K562 (cell line): Measurements from ENCODE around the gene CST3. TPM values are rescaled to one million over a fixed set of nuclear protein-coding genes. Genes with fewer than 3 reads are reported as not detected.
"Not testable (repeated sequence)": the region's sequence is repeated elsewhere in the genome, so short reads cannot be mapped to it uniquely, and the experiment has no call there.

Experiments used
- ATAC-seq: fragments of 200-7000 bp; cut with Tn5 transposase; 3 replicates; pipeline ENCODE4 v1.9.1; 2020; ENCODE audit warnings: moderate library complexity
- BruUV-seq: library from RNA; stranded (reverse); fragments of 400-500 nt; replicated peaks from 2 replicates; lab custom pipeline; 2021; lab: Mats Ljungman, UMichigan
- CTCF ChIA-PET: fragments of 300-600 bp; formaldehyde crosslinking; extraction: SDS; loops from one replicate; lab custom pipeline; 2021; ENCODE audit warnings: low intra/inter-chr PET ratio; lab: Yijun Ruan, JAX
- POLR2A ChIA-PET: fragments of 300-600, 350-650 bp; sonication (Branson Sonifier 250); formaldehyde crosslinking; extraction: SDS; loops from one replicate; lab custom pipeline; 2021; ENCODE audit warnings: antibody characterized with exemption, inconsistent platforms; lab: Yijun Ruan, JAX
- DNase-seq, 4 experiments: peaks; one replicate each; pipeline versions ENCODE4 v3.0.0 to v3.0.0-alpha.2; 2011 to 2018; ENCODE audit warnings: low spot score in 3 of 4, mixed read lengths in 3 of 4; ENCODE audit errors: extremely low read depth in 1 of 4
- FAIRE-seq: peaks from 2 replicates; lab custom pipeline; 2011; peaks lifted over from hg19 to GRCh38; lab: Jason Lieb, UNC
- H2AFZ ChIP-seq: 2 replicates; pipeline ENCODE4 v1.6.0; 2011; ENCODE audit warnings: low read depth, low read length, control low read depth, inconsistent platforms
- H3K27ac ChIP-seq: fragments of 200-600 bp; 3 replicates; pipeline ENCODE4 v1.8.0; 2011; ENCODE audit warnings: low read depth, mild to moderate bottlenecking, control low read depth, inconsistent platforms, low read length, moderate library complexity, mixed read lengths; ENCODE audit errors: extremely low read depth
- H3K27me3 ChIP-seq, 2 experiments: fragments of 300-600 bp in 1 of 2; 2 replicates in 1 of 2; 3 replicates in 1 of 2; pipeline versions ENCODE4 v1.6.0 to v1.8.0; 2011; ENCODE audit warnings: inconsistent platforms in 2 of 2, low read length in 2 of 2, mild to moderate bottlenecking in 1 of 2, mixed read lengths in 1 of 2, moderate library complexity in 1 of 2; ENCODE audit not compliant: control insufficient read depth in 2 of 2, insufficient read depth in 2 of 2
- H3K36me3 ChIP-seq: fragments of 300-600 bp; 3 replicates; pipeline ENCODE4 v1.8.0; 2011; ENCODE audit warnings: mild to moderate bottlenecking, low read length, inconsistent platforms; ENCODE audit not compliant: control insufficient read depth, insufficient read depth
- H3K4me1 ChIP-seq, 2 experiments: fragments of 200-600 bp in 1 of 2; replicated peaks in 1 of 2; 2 replicates in 1 of 2; 3 replicates in 1 of 2; pipeline versions ENCODE4 v1.5.1 to v1.8.0; 2011; ENCODE audit warnings: inconsistent platforms in 2 of 2, low read length in 2 of 2, mild to moderate bottlenecking in 1 of 2, mixed read lengths in 1 of 2, moderate library complexity in 1 of 2; ENCODE audit not compliant: control insufficient read depth in 2 of 2, insufficient read depth in 2 of 2
- H3K4me2 ChIP-seq: 2 replicates; pipeline ENCODE4 v1.6.1; 2011; ENCODE audit warnings: low read length, control low read depth, inconsistent platforms, mixed read lengths; ENCODE audit not compliant: insufficient read depth
- H3K4me3 ChIP-seq: fragments of 200-600 bp; sonication (generic), shearing (Covaris generic); 2 replicates; pipeline ENCODE4 v1.5.1; 2016; ENCODE audit warnings: control low read depth, inconsistent platforms
- H3K79me2 ChIP-seq: fragments of 200-600 bp; 3 replicates; pipeline ENCODE4 v1.8.0; 2011; ENCODE audit warnings: low read length, inconsistent platforms; ENCODE audit not compliant: control insufficient read depth, insufficient read depth
- H3K9ac ChIP-seq, 2 experiments: 2 replicates each; pipeline versions ENCODE4 v1.6.0 to v1.6.1; 2011; ENCODE audit warnings: low read depth in 2 of 2, low read length in 2 of 2, control low read depth in 1 of 2, inconsistent platforms in 1 of 2, mild to moderate bottlenecking in 1 of 2, mixed read lengths in 1 of 2; ENCODE audit not compliant: insufficient read depth in 1 of 2
- H3K9me1 ChIP-seq: one replicate; pipeline ENCODE4 v1.6.0; 2011; ENCODE audit warnings: inconsistent platforms, mild to moderate bottlenecking, low read length, moderate library complexity; ENCODE audit not compliant: control insufficient read depth, insufficient read depth
- H3K9me3 ChIP-seq: replicated peaks from 2 replicates; pipeline ENCODE4 v1.5.1; 2011; ENCODE audit warnings: low read depth, low read length, inconsistent platforms; ENCODE audit not compliant: control insufficient read depth, insufficient read depth
- H4K20me1 ChIP-seq: replicated peaks from 2 replicates; pipeline ENCODE4 v1.6.1; 2011; ENCODE audit warnings: low read length, inconsistent platforms, mixed read lengths; ENCODE audit not compliant: control insufficient read depth, insufficient read depth
- CTCFL ChIP-seq: IDR thresholded peaks from 2 replicates; pipeline ENCODE4 v1.6.1; 2011; ENCODE audit warnings: borderline replicate concordance, low read depth, mild to moderate bottlenecking, moderate library complexity, low read length; ENCODE audit not compliant: insufficient read depth, poor library complexity, severe bottlenecking
- FOXJ3 ChIP-seq: sonication (generic); formaldehyde crosslinking; IDR thresholded peaks from 2 replicates; pipeline ENCODE4 v1.4.0; 2020; ENCODE audit warnings: mild to moderate bottlenecking, missing genetic modification reagents
- NR3C1 ChIP-seq: sonication (generic); formaldehyde crosslinking; IDR thresholded peaks from 2 replicates; pipeline ENCODE4 v1.8.1; 2022; ENCODE audit warnings: missing genetic modification reagents
- SOX6 ChIP-seq: fragments of 450-650 bp; IDR thresholded peaks from 2 replicates; pipeline ENCODE4 v1.6.1; 2014; ENCODE audit warnings: mild to moderate bottlenecking
- ZNF3 ChIP-seq: fragments of 250-450 bp; sonication (Bioruptor Pico); IDR thresholded peaks from 2 replicates; pipeline ENCODE4 v1.5.0; 2021; ENCODE audit warnings: mild to moderate bottlenecking, moderate library complexity
- ZNF324 ChIP-seq: fragments of 250-450 bp; sonication (Bioruptor Pico); IDR thresholded peaks from 2 replicates; pipeline ENCODE4 v1.4.0; 2020; ENCODE audit warnings: mild to moderate bottlenecking
- WGBS: fragments of 100-300 bp; shearing (Covaris generic); methylation state at CpG from one replicate; pipeline ENCODE4 v1.1.6; 2016; ENCODE audit warnings: low coverage, mixed read lengths; ENCODE audit not compliant: insufficient coverage; ENCODE audit errors: missing lambda C conversion rate; 5-methylcytosine and 5-hydroxymethylcytosine counted together
- in situ Hi-C: fragments of 300-500 bp; cut with MboI; formaldehyde crosslinking; loops from 4 replicates; pipeline ENCODE4 v1.15.0; 2018; ENCODE audit warnings: inconsistent platforms, mixed read lengths
- intact Hi-C: fragments of 100-400 bp; cut with micrococcal nuclease; formaldehyde crosslinking; loops from 2 replicates; pipeline ENCODE4 v1.14.2; 2022
- polyA plus RNA-seq, 8 experiments: library from polyadenylated mRNA; depleted of rRNA in 4 of 8; stranded (reverse) in 5 of 8; unstranded in 3 of 8; fragments of >200 nt; fragmentation: Nextera tagmentation in 2 of 8; fragmentation: Illumina TruSeq in 1 of 8; extraction: Ambion mirVana in 2 of 8; extraction: Trizol in 1 of 8; gene quantifications; 2 replicates each; pipeline versions ENCODE4 v1.2.1 to v1.2.3, GENCODE V29; 2011 to 2014; ENCODE audit warnings: inconsistent platforms in 1 of 8, missing spikeins in 1 of 8
- total RNA-seq, 7 experiments: library from RNA; depleted of rRNA in 6 of 7; stranded (reverse); fragments of >200 nt in 6 of 7; fragmentation: Illumina TruSeq in 2 of 7; extraction: Trizol in 2 of 7; gene quantifications; 2 replicates each; pipeline versions ENCODE4 v1.2.1 to v1.2.3, GENCODE V29; 2011 to 2021; ENCODE audit warnings: low replicate concordance in 1 of 7

Gene CST3
- total and polyA plus RNA-seq, 9 of the 15 experiments (the other 6 are each of a cell fraction or from before 2014, with no cell fraction given): 8.7 to 113 (median 48.5) TPM

GRCh38 chr20:23637282-23638221 is at the start of gene CST3 (continued):
- no peak for TF ChIP-seq ZNF324

GRCh38 chr20:23686046-23686750 is 48.4 kb upstream of the CST3 start:
- H3K9ac ChIP-seq: no peak overlapping the region
- TF ChIP-seq NR3C1 (CRISPR knock-in tag): no peak
- TF ChIP-seq CTCFL: no peak
- TF ChIP-seq ZNF3 (CRISPR knock-in tag): no peak
- TF ChIP-seq FOXJ3: no peak
- no peak for TF ChIP-seq SOX6
- no peaks in the 10 kb centered on the region for H4K20me1 ChIP-seq
- FAIRE-seq (no peak), DNase-seq (no peak), ATAC-seq (no peak)
- POLR2A ChIA-PET: no interaction called here
- H3K36me3 ChIP-seq: no peaks in the 10 kb centered on the region
- CTCF ChIA-PET: no interaction called here
- no TSS peak for BruUV-seq
- intact Hi-C loops: no loop called here
- no peak overlapping the region for H2AFZ ChIP-seq
- in situ Hi-C loops: no loop called here
- H3K4me2 ChIP-seq: no peak overlapping the region
- H3K79me2 ChIP-seq: no peaks in the 10 kb centered on the region
- no peaks in the 10 kb centered on the region for H3K27me3 ChIP-seq
- no peak overlapping the region for H3K4me3 ChIP-seq
- no peak overlapping the region for H3K27ac ChIP-seq
- no peaks in the 10 kb centered on the region for H3K9me3 ChIP-seq
- WGBS: 0% methylated on average over 4 of the region's 4 CpGs
- no peaks in the 10 kb centered on the region for H3K9me1 ChIP-seq
- H3K4me1 ChIP-seq: no peaks in the 10 kb centered on the region

GRCh38 chr20:23685529-23685896 is 47.8 kb upstream of the CST3 start:
- POLR2A ChIA-PET: not testable (repeated sequence)

More at GRCh38 chr20:23685529-23685896, 47.8 kb upstream of the CST3 start:
- H3K4me3 ChIP-seq, FAIRE-seq, H3K4me2 ChIP-seq, intact Hi-C loops, in situ Hi-C loops, ATAC-seq, CTCF ChIA-PET, H3K36me3 ChIP-seq, DNase-seq, H3K27ac ChIP-seq, H3K9me1 ChIP-seq, H3K79me2 ChIP-seq, H4K20me1 ChIP-seq, H2AFZ ChIP-seq, H3K9me3 ChIP-seq, H3K27me3 ChIP-seq, H3K9ac ChIP-seq, BruUV-seq, H3K4me1 ChIP-seq: not testable (repeated sequence)
- 7% methylated on average over 3 of the region's 4 CpGs for WGBS
